HFFc6 (cell line): ENCODE data around the gene OVCA2. TPM values are rescaled to one million over a fixed set of nuclear protein-coding genes. Genes with fewer than 3 reads are reported as not detected.

Experiments used
- DNase-seq: peaks from one replicate; pipeline ENCODE4 v3.0.0-alpha.2; 2018
- H3K27ac Mint-ChIP-seq: 2 replicates; pipeline ENCODE4 v1.8.0; 2020; ENCODE audit warnings: mild to moderate bottlenecking, mixed read lengths
- H3K27me3 Mint-ChIP-seq: 2 replicates; pipeline ENCODE4 v1.8.0; 2021; ENCODE audit warnings: mild to moderate bottlenecking, moderate library complexity, mixed read lengths; ENCODE audit not compliant: insufficient read depth
- H3K36me3 Mint-ChIP-seq: 2 replicates; pipeline ENCODE4 v1.8.0; 2021; ENCODE audit warnings: low read depth, mixed read lengths
- H3K4me1 Mint-ChIP-seq: 2 replicates; pipeline ENCODE4 v1.8.0; 2020; ENCODE audit warnings: low read depth, mixed read lengths
- H3K4me3 Mint-ChIP-seq: 2 replicates; pipeline ENCODE4 v1.8.0; 2020; ENCODE audit warnings: mild to moderate bottlenecking, moderate library complexity, mixed read lengths
- H3K9me3 Mint-ChIP-seq: 2 replicates; pipeline ENCODE4 v1.8.0; 2020; ENCODE audit warnings: mild to moderate bottlenecking, mixed read lengths
- CTCF ChIP-seq: fragments of 200-600 bp; sonication (generic); IDR thresholded peaks from 2 replicates; pipeline ENCODE4 v1.5.0; 2021; ENCODE audit warnings: antibody characterized with exemption, mild to moderate bottlenecking
- total RNA-seq, 6 experiments: library from RNA; stranded (reverse); fragmentation: NEBNext Ultra II Directional; extraction: Animal tissue kit (Norgen Biotek cat#: 25700); gene quantifications; 2 replicates in 1 of 6; 3 replicates in 5 of 6; pipeline ENCODE4 v1.2.3, GENCODE V29; 2021

OVCA2 gene
- total RNA-seq, 6 experiments from 2014 or later, result 39.5 to 44.3 (median 41.7) TPM

- Mint-ChIP-seq H3K27ac (no peak overlapping the region), H3K36me3 (no peaks in the 10 kb centered on the region), H3K9me3 (no peaks in the 10 kb centered on the region), H3K4me3 (no peak overlapping the region), H3K27me3 (peaks cover 66% of the 10 kb centered on the region), H3K4me1 (no peaks in the 10 kb centered on the region; the same call in 1 of the 2 replicates)
- DNase-seq, result no peak
- TF ChIP-seq CTCF, result no peak
Observed at GRCh38 chr17:2018716-2019510, 22.9 kb upstream of the OVCA2 start.

GRCh38 chr17:2019723-2020122 lies 22.1 kb upstream of the OVCA2 start:
- peaks cover 66% of the 10 kb centered on the region for H3K27me3 Mint-ChIP-seq

GRCh38 chr17:2020721-2021120 lies 21.1 kb upstream of the OVCA2 start:
- Mint-ChIP-seq H3K36me3 (no peaks in the 10 kb centered on the region), H3K4me1 (0 out of 2 replicates have a peak, but pooled peaks cover 4% of the 10 kb centered on the region), H3K9me3 (no peaks in the 10 kb centered on the region), H3K27me3 (peaks cover 61% of the 10 kb centered on the region), H3K27ac (no peak overlapping the region), H3K4me3 (no peak overlapping the region)
- DNase-seq, result no peak
- no peak for TF ChIP-seq CTCF

More at GRCh38 chr17:2019723-2020122, 22.1 kb upstream of the OVCA2 start:
- TF ChIP-seq CTCF, result no peak
- Mint-ChIP-seq H3K9me3 (no peaks in the 10 kb centered on the region), H3K4me1 (0 out of 2 replicates have a peak, but pooled peaks cover 4% of the 10 kb centered on the region), H3K36me3 (no peaks in the 10 kb centered on the region), H3K27ac (no peak overlapping the region), H3K4me3 (no peak overlapping the region)
- no peak for DNase-seq

- peaks cover 53% of the 10 kb centered on the region for H3K27me3 Mint-ChIP-seq
- H3K9me3 Mint-ChIP-seq, result no peaks in the 10 kb centered on the region
- H3K4me1 Mint-ChIP-seq, result peaks cover 17% of the 10 kb centered on the region
- DNase-seq, result no peak
- no peak overlapping the region for H3K4me3 Mint-ChIP-seq
- TF ChIP-seq CTCF, result no peak
- no peak overlapping the region for H3K27ac Mint-ChIP-seq
- no peaks in the 10 kb centered on the region for H3K36me3 Mint-ChIP-seq
Observed at GRCh38 chr17:2022647-2023240, 19.1 kb upstream of the OVCA2 start.

GRCh38 chr17:2023256-2023655 lies 18.6 kb upstream of the OVCA2 start:
- H3K27ac Mint-ChIP-seq, result no peak overlapping the region
- H3K4me3 Mint-ChIP-seq, result no peak overlapping the region
- no peaks in the 10 kb centered on the region for H3K36me3 Mint-ChIP-seq
- DNase-seq, result no peak
- H3K9me3 Mint-ChIP-seq, result no peaks in the 10 kb centered on the region
- peaks cover 22% of the 10 kb centered on the region for H3K4me1 Mint-ChIP-seq
- no peak for TF ChIP-seq CTCF
- H3K27me3 Mint-ChIP-seq, result peaks cover 48% of the 10 kb centered on the region
